ENCODE data around the gene GAGE10.
"Not testable (repeated sequence)": the region's sequence is repeated elsewhere in the genome, so short reads cannot be mapped to it uniquely, and the experiment has no call there.

Gene GAGE10

DNA sequence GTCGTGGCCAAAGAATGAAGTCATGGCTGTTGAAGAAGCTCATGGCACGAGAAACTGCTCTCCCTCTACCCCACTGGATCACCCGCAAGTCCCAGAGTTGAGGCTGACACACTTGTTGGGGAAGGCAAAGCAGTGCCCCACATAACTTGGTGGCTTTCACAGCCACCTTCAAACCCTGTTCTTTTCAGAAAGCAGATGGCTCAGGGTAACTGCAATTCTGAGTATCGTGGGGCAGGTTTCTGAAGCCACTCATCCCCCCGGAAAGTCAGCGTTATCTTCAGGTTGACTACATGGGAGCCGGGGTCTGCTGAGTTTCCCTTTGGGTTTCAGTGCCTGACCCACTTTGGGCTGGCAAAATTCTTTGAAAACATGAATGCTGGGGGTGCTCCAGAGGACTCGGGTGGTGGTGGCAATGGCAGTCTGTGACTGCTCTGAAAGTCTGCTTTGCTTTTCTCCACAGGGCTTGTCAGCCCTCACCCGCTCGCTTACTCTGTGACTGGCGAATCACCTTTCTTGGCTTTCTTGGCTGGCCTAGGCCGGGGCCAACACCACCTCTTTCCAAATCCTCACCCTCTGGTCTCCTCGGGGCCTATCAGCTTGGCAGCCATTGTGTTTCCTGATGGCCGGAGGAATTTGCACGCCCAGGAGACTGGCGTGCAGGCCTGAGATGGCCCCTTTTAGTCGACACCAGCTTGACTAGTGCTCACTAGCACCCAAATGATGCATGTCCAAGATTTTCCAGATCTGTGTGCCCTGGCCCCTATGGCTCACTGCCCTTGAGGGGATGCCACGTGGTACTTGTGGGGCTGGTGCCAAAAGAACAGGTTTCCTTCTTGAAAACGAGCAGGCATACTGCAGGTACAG, 26.5 kb upstream of the GAGE10 start:
- DNase-seq (ENCODE audit: low spot score) = peak; percentile 9

DNA sequence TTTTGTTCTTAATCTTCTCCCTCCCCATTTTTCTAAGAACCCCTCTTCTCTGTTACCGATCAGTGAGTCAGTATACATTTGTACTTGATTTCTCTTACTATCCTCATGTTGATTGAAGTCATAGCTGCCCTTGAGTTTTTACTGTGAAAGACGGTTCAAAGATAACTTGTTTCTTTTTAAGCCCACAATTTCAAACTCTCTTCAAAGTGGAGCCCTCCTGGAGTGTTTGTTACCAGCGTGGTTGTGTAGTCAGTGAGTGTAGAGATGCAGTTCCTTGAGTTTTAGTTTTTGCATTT, 26.0 kb upstream of the GAGE10 start:
- DNase-seq (ENCODE audit: low spot score) = no peak

DNA sequence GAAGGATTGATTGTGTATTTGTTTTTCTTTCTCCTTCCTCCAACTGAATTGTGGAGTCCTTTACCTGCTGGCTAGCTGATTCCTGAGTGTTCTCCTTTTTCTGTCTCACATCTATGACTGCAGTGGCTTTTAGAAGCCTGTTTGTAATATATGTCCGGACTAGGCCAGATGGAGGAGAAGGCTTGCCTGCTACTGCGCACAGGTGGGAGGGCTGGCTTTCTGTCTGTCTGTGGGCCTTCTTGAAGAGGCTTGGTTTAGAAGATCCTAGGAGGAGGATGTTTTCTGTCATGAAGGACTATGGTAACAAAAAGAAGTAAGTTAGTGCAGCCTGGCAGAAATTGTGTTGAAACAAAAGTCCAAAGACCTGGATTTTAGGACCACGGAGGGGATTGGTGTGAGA, 25.4 kb upstream of the GAGE10 start:
- no peak for DNase-seq (ENCODE audit: low spot score)

DNA sequence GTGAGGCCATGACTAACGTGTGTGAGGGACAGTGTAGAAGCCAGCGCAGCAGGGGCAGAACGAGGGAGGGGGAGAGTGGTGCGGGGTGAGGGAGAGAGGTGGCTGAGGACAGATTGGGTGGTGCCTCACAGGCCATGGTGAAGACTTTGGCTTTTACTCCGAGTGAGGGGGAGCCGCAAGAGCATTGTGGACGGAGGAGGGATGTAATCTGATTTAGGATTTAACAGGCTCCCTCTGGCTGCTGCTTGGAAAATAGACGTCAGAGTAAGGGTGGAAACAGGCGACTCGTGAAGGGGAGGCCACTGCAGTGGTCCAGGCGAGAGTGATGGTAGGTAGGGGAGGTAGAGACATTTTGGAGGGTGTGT, 20.8 kb upstream of the GAGE10 start:
- peak; percentile 9 for DNase-seq (ENCODE audit: low spot score)

DNA sequence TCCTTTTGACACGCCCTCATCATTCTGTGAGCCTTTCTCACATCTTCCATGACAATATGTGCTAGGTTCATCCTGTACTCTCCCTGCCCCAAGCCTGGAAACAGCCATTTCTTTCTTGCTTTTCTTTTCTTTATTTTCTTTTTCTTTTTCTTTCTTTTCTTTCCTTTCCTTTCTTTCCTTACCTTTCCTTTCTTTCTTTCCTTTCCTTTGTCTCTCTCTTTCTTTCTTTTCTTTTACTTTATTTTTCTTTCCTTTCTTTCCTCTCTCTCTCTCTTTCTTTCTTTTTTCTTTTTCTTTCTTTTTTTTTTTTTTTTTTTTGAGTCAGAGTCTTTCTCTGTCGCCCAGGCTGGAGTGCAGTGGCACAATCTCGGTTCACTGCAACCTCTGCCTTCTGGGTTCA, 19.2 kb upstream of the GAGE10 start:
- DNase-seq (ENCODE audit: low spot score) = no peak

DNA sequence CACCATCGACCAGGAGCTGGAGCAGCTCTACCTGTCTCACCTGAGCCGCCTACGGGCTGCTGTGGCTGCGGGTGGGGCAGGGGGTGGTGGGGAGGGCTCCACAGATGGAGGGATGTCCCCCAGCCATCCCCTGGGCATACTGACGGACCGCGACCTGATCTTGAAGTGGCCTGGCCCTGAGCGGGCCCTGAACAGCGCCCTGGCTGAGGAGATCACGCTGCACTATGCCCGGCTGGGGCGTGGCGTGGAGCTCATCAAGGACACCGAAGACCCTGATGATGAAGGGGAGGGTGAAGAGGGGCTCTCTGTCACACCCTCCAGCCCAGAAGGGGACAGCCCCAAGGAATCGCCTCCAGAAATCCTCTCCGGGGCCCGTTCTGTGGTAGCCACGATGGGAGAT, 17.3 kb upstream of the GAGE10 start:
- no peak for DNase-seq (ENCODE audit: low spot score)

DNA sequence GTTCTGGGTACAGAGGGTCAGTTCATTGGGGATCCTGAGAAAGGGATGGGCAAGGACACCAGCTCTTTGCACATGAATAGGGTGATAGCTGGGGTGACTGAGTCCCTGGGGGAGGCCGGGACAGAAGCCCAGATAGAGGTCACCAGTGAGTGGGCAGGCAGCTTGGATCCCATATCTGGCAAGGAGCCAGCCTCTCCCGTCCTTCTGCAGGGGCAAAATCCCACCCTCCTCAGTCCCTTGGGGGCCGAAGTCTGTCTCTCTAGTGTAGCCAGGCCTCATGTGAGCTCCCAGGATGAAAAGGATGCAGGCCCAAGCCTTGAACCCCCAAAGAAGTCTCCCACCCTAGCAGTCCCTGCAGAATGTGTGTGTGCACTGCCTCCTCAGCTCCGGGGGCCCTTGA, 16.9 kb upstream of the GAGE10 start:
- no peak for DNase-seq (ENCODE audit: low spot score)

DNA sequence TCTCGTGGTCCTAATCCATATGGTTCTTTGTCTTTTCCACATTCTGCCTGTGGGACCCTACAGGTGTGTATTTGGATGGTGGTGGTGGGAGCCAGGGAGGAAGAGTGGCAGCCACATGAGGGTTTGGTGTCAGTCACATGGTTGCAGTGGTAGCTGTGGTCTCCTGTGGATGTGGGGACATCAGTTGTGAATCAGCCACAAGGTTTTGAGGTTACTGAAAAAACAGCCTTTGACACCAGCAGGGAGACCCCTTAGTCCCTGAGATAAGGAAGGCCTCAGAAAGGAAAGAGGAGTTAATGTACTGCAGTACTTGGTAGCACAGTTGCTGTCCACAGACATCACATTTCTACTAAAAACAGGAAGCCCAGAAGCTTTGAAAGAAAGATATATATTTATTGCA, 15.8 kb upstream of the GAGE10 start:
- DNase-seq (ENCODE audit: low spot score) = no peak

DNA sequence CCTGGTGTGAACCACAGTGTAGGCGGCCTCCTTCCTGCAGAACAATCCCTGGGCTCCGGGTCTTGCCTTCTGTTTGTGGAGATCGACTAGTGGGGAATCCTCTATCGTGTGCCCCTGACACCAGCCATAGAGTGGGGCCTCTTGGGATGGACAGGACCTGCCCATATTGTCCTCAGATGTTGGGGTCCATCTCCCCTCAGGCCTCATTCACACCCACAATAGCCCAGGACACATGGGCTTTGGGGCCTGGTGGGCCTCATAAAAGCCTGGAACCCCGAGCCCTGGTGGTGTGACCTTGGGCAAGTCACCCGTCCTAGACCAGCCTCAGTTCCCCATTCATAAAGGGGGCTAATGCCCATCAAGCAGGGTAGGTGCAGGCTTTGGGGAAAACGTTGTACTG, 13.2 kb upstream of the GAGE10 start:
- DNase-seq (ENCODE audit: low spot score) = no peak

DNA sequence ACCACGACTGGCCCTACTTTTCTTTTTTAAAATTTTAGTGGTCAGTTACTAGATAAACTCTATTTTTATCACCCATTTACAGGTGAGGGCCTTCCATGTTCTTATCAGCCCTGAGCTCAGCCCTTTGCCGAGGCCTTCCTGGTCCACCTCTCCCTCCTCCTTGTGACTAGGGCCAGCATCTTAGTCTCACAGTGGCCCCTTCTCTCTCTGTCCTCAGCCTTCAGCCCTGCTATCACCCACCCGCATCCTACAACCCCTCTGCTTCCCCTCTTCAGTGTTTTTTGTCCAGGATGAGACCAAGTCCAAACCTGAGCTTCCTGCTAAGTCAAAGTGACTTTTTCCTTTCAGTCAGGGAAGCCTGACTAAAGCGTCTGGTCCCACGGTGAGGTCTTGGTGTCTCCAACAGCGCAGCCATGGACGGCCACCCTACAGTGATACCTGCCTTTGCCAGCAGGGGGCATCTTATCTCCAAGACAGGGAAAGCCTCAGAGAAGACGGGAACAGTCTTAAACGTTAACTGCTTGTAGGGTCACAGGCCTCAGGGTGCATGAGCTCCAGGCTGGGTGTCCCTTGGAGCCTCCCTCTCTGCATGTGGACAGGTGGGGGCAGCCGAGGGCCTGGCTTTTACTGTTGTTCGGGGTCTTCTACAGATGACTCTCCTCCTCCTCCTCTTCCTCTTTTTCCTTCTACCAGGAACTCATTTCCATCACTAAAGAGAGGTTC, 11.7 kb upstream of the GAGE10 start:
- peak; percentile 57 for DNase-seq (ENCODE audit: low spot score)

DNA sequence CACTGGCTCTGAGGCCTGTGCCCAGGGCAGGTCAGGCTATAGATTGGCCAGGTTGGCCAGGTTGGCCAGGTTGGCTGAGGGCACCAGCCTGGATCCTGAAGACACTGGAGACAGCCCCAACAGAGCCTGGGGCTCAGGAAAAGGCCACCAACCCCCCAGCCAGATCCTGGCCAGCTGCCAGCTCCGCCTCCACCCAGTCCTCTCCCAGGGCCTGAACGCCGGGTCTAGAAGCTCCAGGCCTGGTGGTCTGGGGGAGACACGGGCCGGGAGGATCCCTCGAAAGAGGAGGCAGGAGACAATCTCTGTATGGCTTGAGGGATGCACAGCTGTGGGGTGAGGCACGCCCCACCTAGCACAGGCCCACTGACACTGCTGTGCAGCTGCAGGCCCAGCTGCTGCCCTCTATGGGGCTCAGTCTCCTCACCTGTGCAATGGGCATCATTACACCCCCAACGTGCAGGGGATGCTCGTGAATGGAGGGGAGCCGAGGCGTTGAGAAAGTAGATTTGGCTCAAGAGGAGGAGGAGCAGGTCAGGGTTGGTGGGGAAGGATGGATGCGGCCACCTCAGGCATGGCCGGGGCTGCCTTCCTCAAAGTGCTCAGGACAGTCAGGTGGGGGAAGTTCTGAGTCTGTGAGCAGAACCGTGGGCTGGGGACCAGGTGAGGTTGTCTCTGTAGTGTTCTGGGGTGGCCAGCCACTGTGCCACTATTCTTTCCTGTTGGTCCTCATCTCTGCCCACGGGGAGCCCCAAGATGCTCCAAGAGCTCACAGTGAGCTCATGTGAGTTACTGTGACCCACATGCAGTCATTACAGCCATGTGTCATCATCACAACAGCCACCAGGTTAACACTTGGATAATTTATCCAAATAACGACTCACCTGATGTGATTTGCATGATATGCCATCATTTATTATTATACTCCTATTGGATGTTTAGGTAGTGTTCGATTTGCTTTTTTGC, 10.8 kb upstream of the GAGE10 start:
- DNase-seq (ENCODE audit: low spot score) = no peak

DNA sequence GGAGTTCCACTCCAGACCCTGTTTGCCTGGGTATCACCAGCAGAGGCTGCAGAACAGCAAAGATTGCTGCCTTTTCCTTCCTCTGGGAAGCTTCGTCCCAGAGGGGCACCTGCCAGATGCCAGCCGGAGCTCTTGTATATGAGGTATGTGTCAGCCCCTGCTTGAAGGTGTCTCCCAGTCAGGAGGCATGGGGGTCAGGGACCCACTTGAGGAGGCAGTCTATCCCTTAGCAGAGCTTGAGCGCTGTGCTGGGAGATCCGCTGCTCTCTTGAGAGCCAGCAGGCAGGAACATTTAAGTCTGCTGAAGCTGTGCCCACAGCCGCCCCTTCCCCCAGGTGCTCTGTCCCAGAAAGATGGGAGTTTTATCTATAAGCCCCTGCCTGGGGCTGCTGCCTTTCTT, 4.2 kb upstream of the GAGE10 start:
- DNase-seq (ENCODE audit: low spot score) = not testable (repeated sequence)

DNA sequence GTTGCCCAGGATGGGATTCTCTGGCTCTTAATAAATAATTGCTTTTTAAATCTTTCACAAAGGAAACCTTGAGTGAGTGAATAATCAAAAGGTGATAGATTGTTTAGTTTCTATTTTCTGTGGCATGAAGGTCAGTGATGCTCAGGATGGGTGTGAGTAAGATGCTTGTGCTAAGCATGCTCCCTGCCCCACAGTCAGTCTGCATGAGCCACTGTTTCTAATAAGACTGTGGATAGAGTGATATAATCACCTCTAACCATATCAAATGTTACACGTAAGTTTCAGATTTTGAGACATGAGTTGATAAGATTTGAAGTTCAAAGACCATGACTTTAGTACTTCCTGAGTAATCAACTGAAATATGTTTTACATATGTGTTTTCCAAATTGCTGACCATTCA, 2.7 kb upstream of the GAGE10 start:
- no peak for DNase-seq (ENCODE audit: low spot score)

DNA sequence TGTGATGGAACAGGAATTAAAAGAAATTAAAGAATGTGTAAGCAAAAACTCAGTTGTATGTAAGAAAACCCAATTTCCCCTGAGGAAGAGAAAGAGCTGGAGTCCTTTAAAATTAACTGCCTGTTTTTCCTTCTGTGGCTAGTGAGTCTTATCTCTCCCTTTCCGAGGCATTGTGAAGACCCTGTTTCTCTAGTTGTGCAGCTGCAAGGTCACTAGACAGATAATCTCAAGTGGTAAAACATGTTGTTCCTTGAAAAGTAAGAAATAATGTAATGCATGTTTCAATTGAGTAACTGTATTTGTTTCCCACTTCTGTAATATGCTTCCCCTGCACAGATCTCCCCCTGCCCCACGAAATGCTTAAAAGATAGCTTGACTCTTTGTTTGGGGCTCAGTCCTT, 4.3 kb downstream of the GAGE10 start:
- DNase-seq (ENCODE audit: low spot score) = not testable (repeated sequence)

DNA sequence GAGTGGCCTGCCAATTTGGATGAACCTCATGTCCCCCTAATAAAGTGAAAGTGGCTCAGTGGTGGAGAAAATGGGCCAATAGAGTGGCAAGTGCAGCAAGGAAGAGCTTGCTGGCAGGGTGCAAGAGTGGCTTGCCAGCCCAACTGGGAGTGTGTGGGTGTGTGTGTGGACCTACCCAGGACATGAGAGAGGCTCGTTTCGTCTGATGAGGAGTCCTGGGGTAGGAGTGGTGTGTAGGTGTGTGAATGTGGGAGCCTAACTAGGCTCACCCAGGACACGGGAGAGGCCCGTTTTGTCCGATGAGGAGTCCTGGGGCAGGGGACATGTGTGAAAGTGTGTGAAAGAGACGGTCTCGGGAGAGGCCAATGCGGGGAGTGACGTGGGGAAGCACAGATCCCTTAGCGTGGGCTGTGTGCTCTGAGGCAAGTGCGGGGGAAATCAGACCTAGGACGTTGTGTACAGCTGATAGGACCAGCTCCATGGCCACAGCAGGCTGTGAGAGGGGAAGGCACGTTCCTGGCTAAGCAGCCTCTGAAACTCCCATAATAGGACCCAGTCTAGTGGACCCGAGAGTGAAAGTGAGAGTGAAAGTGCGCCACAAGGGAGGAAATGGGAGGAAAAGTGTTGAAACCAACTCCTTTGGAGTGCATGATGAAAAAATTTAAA, 5.3 kb downstream of the GAGE10 start:
- peak; percentile 16 for DNase-seq (ENCODE audit: low spot score)

DNA sequence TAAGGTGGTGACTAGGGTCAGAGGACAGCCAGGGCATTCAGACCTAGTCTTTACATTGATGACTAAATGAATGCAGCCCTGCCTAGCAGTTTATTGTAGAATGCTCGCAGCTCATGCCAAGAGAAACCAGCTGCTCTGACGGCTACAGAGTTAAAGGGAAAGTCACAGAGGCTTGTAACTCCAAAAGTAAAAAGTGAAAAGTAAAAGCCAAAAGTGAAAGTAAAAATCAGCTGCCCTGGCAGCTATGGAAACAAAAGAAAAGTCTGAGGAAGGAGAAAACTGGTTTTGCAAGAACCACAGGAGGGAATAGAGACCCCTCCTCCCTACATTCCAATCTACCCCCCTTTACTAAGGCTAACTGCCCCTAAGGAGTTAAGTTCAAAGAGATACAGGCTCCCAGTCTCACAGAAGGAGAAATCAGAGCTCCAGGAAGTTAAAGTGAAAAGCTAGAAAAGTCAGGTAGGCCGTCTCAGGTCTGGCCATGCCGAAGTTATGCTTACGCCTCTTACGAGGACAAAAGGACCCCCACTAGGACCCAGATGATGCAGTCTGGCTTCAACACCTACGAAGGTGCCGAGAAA, 6.0 kb downstream of the GAGE10 start:
- no peak for DNase-seq (ENCODE audit: low spot score)

DNA sequence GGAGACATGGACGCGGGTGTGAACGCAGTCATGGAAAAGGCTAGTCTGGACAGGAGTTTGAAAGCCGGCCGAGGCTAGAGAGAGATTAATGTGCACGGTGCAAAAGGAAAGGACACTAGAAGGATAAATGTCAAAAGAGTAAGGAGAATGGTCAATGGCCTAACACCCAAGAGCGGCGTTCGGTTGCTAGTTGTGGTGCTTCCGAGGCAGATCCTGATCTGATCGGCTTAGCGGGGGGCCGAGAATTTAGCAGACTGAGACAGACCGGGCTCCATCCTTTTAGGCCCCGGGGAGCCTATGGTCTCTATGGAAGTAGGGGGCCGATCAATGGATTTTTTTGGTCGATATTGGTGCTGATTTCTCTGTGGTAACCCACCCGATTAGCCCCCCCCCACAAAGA, 6.9 kb downstream of the GAGE10 start:
- DNase-seq (ENCODE audit: low spot score) = no peak

DNA sequence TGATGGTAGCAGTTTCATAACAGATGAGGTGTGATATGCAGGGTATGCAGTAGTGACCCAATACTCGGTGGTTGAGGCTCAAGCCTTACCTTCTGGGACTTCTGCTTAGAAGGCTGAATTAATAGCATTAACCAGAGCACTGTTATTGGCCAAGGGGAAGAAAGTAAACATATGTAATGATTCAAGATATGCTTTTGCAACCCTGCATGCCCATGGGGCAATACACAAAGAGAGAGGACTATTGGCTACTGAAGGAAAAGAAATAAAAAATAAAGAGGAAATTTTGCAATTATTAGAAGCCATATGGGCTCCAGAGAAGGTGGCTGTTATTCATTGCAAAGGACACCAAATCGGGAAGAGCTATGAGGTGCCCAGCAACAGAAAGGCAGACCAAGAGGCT, 8.7 kb downstream of the GAGE10 start:
- no peak for DNase-seq (ENCODE audit: low spot score)

DNA sequence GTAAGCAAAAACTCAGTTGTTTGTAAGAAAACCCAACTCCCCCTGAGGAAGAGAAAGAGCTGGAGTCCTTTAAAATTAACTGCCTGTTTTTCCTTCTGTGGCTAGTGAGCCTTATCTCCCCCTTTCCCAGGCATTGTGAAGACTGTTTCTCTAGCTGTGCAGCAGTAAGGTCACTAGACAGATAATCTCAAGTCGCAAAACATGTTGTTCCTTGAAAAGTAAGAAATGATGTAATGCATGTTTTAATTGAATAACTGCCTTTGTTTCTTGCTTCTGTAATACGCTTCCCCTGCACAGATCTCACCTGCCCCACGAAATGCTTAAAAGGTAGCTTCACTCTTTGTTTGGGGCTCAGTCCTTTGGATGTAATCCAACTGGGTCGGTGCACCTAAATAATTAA, 12.6 kb downstream of the GAGE10 start:
- DNase-seq (ENCODE audit: low spot score) = no peak

DNA sequence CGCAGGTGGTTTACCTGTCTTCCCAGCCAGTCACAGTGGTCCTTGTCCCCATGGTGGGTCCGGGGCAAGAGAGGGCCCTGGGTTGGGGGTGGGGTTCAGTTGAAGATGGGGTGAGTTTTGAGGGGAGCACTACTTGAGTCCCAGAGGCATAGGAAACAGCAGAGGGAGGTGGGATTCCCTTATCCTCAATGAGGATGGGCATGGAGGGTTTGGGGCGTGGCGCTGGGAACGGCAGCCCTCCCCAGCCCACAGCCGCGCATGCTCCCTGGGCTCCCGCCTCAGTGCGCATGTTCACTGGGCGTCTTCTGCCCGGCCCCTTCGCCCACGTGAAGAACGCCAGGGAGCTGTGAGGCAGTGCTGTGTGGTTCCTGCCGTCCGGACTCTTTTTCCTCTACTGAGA, 18.3 kb downstream of the GAGE10 start, which contains the start of gene GAGE12J:
Gene GAGE12J (plus strand): TSS at position 301 of the 400 bp plus-strand sequence. CDS start 1,157 bp downstream, outside the sequence.
- not testable (repeated sequence) for DNase-seq (ENCODE audit: low spot score)

DNA sequence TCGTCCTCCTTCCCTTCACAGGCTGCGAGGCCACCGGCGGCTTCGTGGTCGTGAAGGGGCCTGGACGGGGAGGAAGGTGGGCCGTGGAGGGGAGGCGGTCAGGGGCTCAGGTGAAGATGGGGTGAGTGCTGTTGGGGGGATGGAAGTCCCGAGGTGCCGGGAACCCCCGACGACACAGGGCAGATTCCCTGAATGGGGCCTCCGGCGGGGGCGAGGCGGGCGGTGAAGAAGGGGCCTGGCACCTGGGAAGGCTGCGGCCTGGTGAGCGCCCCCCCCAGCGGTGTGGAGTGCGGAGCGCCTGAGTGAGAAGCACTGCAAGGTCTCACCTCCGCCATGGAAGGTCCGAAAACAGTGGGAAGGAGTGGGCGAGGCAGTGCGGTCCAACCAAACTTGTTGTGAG, 18.8 kb downstream of the GAGE10 start:
- DNase-seq (ENCODE audit: low spot score) = not testable (repeated sequence)

DNA sequence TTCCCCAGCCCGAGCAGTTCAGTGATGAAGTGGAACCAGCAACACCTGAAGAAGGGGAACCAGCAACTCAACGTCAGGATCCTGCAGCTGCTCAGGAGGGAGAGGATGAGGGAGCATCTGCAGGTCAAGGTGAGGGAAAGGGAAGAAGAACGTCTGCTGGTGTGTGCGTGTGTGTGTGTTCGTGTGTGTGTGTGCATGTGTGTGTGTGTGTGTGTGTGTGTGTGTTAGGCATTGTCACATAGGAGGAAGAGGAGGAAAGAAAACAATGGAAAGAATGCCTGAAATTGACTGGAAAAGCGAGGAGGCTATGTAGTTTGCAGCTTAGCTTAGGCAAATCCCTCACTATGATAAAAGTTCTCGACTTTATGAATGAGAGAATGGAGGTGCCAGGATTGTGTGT, 20.3 kb downstream of the GAGE10 start:
- not testable (repeated sequence) for DNase-seq (ENCODE audit: low spot score)

Measured in GM03348 (cell line).